ENCODE measurements around the gene SH2D4B.

DNA sequence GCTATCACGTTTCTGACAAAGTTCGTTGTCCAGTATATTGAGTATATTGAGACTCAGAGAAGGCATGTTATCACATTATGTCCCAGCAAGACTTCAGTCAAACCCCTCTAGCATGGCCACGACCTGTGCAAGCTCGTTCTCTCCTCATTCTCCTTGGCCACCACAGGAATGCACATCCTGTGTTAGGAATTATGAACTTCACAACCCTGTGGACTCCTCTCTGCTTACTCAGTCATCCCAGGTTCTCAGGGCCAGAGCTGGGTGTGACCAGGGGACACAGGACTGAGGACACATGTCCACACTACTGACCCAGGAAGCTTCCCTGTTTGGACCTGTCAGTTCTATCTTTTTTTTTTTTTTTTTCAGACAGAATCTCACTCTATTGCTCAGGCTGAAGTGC is 4.4 kb downstream of the SH2D4B start:
- TF ChIP-seq CTCF (IDR thresholded peaks at IDR 0.05; ENCODE audit: extremely low read depth in 1 of 2, insufficient read depth in 1 of 2, low read depth in 1 of 2, low read length in 2 of 2), result no peak
- TF ChIP-seq EZH2 (IDR thresholded peaks at IDR 0.05; ENCODE audit: borderline replicate concordance, low read depth, low read length, severe bottlenecking), result no peak
- TF ChIP-seq POLR2A (IDR thresholded peaks at IDR 0.05; ENCODE audit: low read depth, low read length), result no peak
- TF ChIP-seq JUN (IDR thresholded peaks at IDR 0.05; ENCODE audit: borderline replicate concordance, insufficient read depth, insufficient read length, low read depth), result no peak
- TF ChIP-seq GATA2 (IDR thresholded peaks at IDR 0.05; ENCODE audit: insufficient read depth, insufficient read length, low read depth, low read length), result no peak
- no peak for TF ChIP-seq POLR2AphosphoS5 (IDR thresholded peaks at IDR 0.05; ENCODE audit: insufficient read depth, low read depth, low read length)
- no peak for TF ChIP-seq FOS (IDR thresholded peaks at IDR 0.05; ENCODE audit: borderline replicate concordance, insufficient read depth, low read length)

Measured in endothelial cell of umbilical vein (primary cell).